Tibial nerve (tissue), 4 donors: ENCODE results near the gene TSPAN5. TPM values are rescaled to one million over a fixed set of nuclear protein-coding genes. Genes with fewer than 3 reads are reported as not detected.

Experiments used
- DNase-seq, 2 donors: peaks; one replicate each; pipeline ENCODE4 v3.0.0-alpha.2; 2019; ENCODE audit warnings: low spot score in 2 of 2
- H3K27ac ChIP-seq, 4 donors: fragments of 200-600 bp; sonication (generic) in 3 of 4; one replicate each; pipeline ENCODE4 v1.5.1; 2017 to 2019; ENCODE audit warnings: mild to moderate bottlenecking in 1 of 4
- H3K27me3 ChIP-seq, 2 donors: fragments of 200-600 bp; sonication (generic) in 1 of 2; one replicate each; pipeline versions ENCODE4 v1.5.1 to v1.6.0; 2017 to 2019
- H3K36me3 ChIP-seq, 3 donors: fragments of 200-600 bp; sonication (generic); one replicate each; pipeline ENCODE4 v1.5.1; 2018 to 2019
- H3K4me1 ChIP-seq, 4 donors: fragments of 200-600 bp; sonication (generic) in 3 of 4; one replicate each; pipeline ENCODE4 v1.5.1; 2017 to 2019
- H3K4me3 ChIP-seq, 4 donors: fragments of 200-600 bp; sonication (generic) in 3 of 4; one replicate each; pipeline ENCODE4 v1.5.1; 2017 to 2019; ENCODE audit warnings: mild to moderate bottlenecking in 1 of 4, moderate library complexity in 1 of 4
- H3K9me3 ChIP-seq, 4 donors: fragments of 200-600 bp; sonication (generic) in 3 of 4; one replicate each; pipeline ENCODE4 v1.5.1; 2017 to 2019
- EP300 ChIP-seq, 2 donors: sonication (generic); formaldehyde crosslinking; IDR thresholded peaks; one replicate each; pipeline ENCODE4 v1.6.1; 2017; ENCODE audit warnings: antibody characterized with exemption in 2 of 2, mild to moderate bottlenecking in 1 of 2
- POLR2A ChIP-seq, 2 donors: fragments of 450-650 bp; IDR thresholded peaks; one replicate each; pipeline ENCODE4 v1.6.1; 2017; ENCODE audit warnings: antibody characterized with exemption in 2 of 2, mild to moderate bottlenecking in 2 of 2, moderate library complexity in 2 of 2
- WGBS, 2 donors: methylation state at CpG; one replicate each; pipeline ENCODE4 v1.1.5; 2018; 5-methylcytosine and 5-hydroxymethylcytosine counted together
- total RNA-seq, 4 donors: library from RNA; depleted of rRNA; stranded (reverse); fragments of >200 nt; gene quantifications; one replicate each; pipeline ENCODE4 v1.1.0, GENCODE V29; 2016
- TF ChIP-seq, protein P1 (sequence below), 5 experiments: fragments of 200-600 bp in 3 of 5; fragments of 450-650 bp in 2 of 5; sonication (generic) in 3 of 5; IDR thresholded peaks; one replicate each; pipeline ENCODE4 v1.5.1; 2016 to 2019; ENCODE audit warnings: antibody characterized with exemption in 5 of 5, mild to moderate bottlenecking in 3 of 5, moderate library complexity in 2 of 5

Gene TSPAN5
- total RNA-seq, 4 donors from 2014 or later: 15.3 to 30.8 (median 25.6) TPM

DNA sequence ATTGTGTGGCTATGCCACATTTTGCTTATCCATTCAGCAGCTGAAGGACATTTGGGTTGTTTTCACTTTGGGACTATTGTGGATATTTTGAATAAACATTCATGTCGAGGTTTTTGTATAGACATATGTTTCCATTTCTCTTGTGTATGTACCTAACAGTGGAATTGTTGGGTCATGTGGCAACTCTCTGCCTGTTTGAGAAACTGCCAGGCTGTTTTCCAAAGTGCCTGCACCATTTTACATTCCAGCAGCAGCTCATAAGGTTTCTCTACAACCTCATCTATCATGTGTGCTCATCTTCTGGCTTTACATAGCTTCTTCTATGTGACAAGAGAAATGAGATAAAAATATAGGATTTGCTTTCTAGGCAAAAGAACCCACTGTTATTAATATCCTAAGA is 29.5 kb upstream of the TSPAN5 start:
- DNase-seq: no peak
- no peak for TF ChIP-seq EP300 (IDR thresholded peaks at IDR 0.05)
- TF ChIP-seq POLR2A (IDR thresholded peaks at IDR 0.05): no peak
- TF ChIP-seq, protein P1, sequence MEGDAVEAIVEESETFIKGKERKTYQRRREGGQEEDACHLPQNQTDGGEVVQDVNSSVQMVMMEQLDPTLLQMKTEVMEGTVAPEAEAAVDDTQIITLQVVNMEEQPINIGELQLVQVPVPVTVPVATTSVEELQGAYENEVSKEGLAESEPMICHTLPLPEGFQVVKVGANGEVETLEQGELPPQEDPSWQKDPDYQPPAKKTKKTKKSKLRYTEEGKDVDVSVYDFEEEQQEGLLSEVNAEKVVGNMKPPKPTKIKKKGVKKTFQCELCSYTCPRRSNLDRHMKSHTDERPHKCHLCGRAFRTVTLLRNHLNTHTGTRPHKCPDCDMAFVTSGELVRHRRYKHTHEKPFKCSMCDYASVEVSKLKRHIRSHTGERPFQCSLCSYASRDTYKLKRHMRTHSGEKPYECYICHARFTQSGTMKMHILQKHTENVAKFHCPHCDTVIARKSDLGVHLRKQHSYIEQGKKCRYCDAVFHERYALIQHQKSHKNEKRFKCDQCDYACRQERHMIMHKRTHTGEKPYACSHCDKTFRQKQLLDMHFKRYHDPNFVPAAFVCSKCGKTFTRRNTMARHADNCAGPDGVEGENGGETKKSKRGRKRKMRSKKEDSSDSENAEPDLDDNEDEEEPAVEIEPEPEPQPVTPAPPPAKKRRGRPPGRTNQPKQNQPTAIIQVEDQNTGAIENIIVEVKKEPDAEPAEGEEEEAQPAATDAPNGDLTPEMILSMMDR (IDR thresholded peaks at IDR 0.05): no peak
- Histone ChIP-seq H3K27me3 (no peaks in the 10 kb centered on the region), H3K36me3 (no peaks in the 10 kb centered on the region), H3K27ac (no peak overlapping the region), H3K4me3 (no peak overlapping the region), H3K4me1 (no peaks in the 10 kb centered on the region), H3K9me3 (no peaks in the 10 kb centered on the region)
- WGBS, 2 donors: 59 to 62% methylated on average over 1 of the region's 1 CpG

DNA sequence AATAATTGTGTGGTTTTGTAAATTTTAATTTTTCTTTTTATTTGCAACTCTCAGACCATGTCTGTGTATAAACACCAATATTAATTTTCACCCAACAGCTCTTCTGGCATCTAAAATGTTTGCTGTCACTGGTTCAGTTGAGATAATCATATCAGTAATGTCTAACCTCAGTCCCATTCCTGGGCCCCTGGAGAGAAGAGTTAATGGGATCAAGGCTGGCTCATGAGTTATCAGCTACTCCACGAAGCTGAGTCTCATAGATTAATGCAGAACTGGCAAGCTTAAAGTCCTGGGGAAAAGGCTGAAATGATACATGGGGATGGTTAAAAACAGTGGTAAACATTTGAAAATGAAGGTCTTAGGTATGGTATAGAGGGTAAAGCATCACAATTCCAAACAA is 28.4 kb upstream of the TSPAN5 start:
- H3K9me3 ChIP-seq: no peaks in the 10 kb centered on the region
- no peaks in the 10 kb centered on the region for H3K36me3 ChIP-seq
- no peak overlapping the region for H3K27ac ChIP-seq
- H3K27me3 ChIP-seq: no peaks in the 10 kb centered on the region
- WGBS, 2 donors: 48 to 59% methylated on average over 1 of the region's 1 CpG
- DNase-seq: no peak
- no peaks in the 10 kb centered on the region for H3K4me1 ChIP-seq
- no peak overlapping the region for H3K4me3 ChIP-seq
- TF ChIP-seq, protein P1 (IDR thresholded peaks at IDR 0.05): no peak
- TF ChIP-seq EP300 (IDR thresholded peaks at IDR 0.05): no peak
- TF ChIP-seq POLR2A (IDR thresholded peaks at IDR 0.05): no peak

DNA sequence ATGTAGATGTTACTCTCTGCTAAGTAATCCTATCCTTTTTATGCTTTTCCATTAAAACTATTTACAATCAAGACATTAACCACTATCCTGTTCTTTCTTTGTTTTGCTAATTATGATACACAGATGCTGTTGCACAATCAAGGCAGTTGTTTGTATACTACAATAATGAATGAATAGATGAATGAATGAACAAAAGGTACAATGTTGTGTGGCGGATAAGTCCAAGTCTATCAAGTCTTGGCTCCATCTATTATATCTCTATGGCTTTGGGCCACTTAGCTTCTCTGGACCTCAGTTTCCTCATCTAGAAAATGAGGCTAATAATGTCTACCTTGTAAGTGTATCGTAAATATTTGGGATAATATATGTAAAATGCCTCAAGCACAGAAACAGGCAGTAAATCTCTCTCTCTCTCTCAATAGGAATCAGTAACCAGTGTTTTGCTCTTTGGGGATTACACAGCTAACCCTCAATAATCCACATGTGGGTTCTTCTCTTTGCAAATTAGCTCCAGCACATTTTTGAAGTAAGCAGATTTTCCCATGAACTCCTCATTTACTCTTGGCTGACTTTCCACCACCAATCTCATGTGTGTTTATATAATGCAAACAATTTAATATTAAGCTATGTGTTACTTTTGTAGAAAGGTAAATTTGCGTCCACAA is 27.8 kb upstream of the TSPAN5 start:
- no peaks in the 10 kb centered on the region for H3K9me3 ChIP-seq
- no peaks in the 10 kb centered on the region for H3K27me3 ChIP-seq
- H3K4me3 ChIP-seq: no peak overlapping the region
- DNase-seq: no peak
- no peaks in the 10 kb centered on the region for H3K36me3 ChIP-seq
- 76 to 84% methylated on average over 3 of the region's 3 CpGs for WGBS, 2 donors
- TF ChIP-seq, protein P1 (IDR thresholded peaks at IDR 0.05): no peak
- TF ChIP-seq POLR2A (IDR thresholded peaks at IDR 0.05): no peak
- TF ChIP-seq EP300 (IDR thresholded peaks at IDR 0.05): no peak
- H3K4me1 ChIP-seq: no peaks in the 10 kb centered on the region
- no peak overlapping the region for H3K27ac ChIP-seq

DNA sequence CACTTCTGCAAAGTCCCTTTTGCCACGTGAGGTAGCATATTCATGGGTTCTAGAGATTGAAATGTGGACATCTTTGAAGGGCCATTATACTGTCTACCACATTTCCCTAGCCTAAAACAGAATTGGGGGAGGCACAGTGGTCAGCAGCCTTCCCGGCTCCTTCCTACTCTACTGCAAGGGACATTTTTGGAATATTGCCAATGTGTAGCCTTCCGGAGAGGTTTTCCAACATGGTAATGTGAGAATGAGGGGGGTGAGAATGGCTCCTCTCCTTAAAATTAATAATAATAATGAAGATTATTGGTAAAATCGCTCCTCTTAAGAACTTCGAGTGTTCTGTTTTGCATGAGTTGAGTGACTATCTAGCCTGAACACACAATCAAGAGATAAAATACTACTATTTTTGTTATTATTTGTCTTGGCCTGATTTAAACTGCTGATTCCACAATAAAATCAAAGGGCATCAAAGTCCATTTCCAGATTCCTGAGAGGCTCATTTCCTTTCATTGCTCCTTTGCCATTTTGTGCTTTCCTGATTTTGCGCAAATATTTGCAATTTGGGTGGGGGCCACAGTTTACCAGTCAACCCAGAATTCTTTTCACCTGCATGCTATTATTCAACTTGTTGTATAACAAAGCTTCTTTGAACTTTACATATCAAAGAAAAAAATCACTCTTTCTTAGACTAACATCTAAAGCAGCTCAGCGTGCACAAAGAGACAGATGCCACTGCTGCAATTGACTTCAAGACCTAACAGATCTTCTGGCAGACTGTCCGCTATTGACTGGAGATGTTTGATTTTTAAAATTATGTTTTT is 27.0 kb upstream of the TSPAN5 start:
- Histone ChIP-seq H3K4me1 (no peaks in the 10 kb centered on the region), H3K36me3 (no peaks in the 10 kb centered on the region), H3K9me3 (no peaks in the 10 kb centered on the region), H3K27me3 (no peaks in the 10 kb centered on the region), H3K4me3 (no peak overlapping the region), H3K27ac (no peak overlapping the region)
- 61 to 72% methylated on average over 8 of the region's 8 CpGs for WGBS, 2 donors
- TF ChIP-seq EP300 (IDR thresholded peaks at IDR 0.05): no peak
- no peak for TF ChIP-seq POLR2A (IDR thresholded peaks at IDR 0.05)
- TF ChIP-seq, protein P1 (IDR thresholded peaks at IDR 0.05): no peak
- no peak for DNase-seq

DNA sequence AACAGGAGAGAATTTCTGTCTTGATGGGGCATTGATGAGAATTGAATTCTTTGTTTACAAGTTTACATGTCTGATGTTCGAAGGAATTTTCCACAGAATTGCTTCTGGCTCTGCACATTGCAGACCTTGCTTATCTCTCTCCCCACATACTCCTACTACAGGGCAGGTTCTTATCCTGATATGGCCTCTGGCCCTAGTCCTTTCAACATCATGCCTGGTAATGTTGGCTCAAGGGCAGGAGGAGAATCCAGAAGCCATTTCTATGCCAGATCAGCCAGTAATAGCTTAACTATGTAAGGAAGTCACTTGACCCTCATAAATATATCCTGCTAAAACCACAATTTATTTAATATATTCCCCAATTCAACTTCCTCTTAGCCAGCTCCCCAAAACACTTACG is 24.3 kb upstream of the TSPAN5 start:
- no peaks in the 10 kb centered on the region for H3K36me3 ChIP-seq
- DNase-seq: no peak
- no peak overlapping the region for H3K27ac ChIP-seq
- no peak overlapping the region for H3K4me3 ChIP-seq
- TF ChIP-seq POLR2A (IDR thresholded peaks at IDR 0.05) (no peak), EP300 (IDR thresholded peaks at IDR 0.05) (no peak)
- TF ChIP-seq, protein P1 (IDR thresholded peaks at IDR 0.05): no peak
- no peaks in the 10 kb centered on the region for H3K27me3 ChIP-seq
- no peaks in the 10 kb centered on the region for H3K4me1 ChIP-seq
- H3K9me3 ChIP-seq: no peaks in the 10 kb centered on the region
- WGBS, 2 donors: 75 to 77% methylated on average over 2 of the region's 2 CpGs
